CD4-positive, alpha-beta T cell treated with Interferon alpha-2 for 1 hour (primary cell): ENCODE data around the gene DCC.

Experiments
- DNase-seq, 2 donors: peaks; one replicate each; pipeline ENCODE4 v3.0.0-alpha.2; 2020 to 2022

Gene DCC

DNA sequence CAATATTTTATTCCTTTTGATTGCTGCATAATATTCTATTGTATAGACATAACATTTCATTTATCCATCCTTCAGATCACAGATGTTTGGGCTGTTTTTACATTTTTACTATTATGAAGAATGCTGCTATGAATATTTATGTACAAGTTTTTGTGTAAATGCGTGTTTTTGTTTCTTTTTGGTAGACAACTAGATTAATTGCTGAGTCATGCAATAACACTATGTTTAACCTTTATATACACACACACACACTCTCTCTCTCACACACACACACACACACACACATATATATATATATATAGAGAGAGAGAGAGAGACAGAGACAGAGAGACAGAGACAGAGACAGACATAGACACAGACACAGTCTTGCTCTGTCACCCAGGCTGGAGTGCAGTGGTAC is 926.9 kb downstream of the DCC start:
- DNase-seq = no peak

DNA sequence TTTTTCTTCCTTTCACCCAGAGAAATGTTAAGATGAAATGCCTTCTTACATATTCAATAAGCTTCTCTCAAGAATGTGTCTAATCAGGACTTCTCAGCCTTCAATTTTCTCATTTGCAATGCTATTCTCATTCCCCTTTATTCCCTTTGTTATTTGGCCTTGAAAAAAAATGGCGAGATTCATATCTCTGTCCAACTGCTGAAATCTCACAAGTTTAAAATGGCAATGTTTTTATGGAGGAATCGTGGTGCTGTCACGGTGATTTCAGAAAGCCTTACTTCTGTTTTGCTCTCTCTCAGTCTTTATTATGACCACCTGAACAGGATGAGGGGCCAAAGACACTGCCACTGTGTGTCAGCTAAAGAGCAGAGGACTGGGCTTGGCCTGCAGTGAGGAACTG is 928.5 kb downstream of the DCC start:
- DNase-seq = no peak

DNA sequence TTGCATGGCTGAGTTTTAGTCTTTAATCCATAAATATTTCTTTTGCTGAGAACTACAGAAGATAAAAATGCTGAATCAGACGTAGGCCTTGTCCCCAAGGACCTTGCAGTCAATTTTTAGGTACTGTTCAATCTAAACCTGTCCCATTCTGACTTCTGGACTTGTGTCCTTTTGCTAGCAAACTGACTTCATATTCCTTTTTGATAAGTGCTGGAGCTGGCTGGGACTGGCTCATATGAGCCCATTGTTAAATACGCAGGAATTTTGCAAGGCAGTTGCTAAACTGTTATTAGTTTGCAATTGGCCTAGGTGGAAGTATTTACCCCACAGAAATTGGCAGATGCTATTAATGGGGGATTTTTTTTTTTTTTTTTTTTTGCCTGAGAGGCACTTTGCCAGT is 941.4 kb downstream of the DCC start:
- no peak for DNase-seq

DNA sequence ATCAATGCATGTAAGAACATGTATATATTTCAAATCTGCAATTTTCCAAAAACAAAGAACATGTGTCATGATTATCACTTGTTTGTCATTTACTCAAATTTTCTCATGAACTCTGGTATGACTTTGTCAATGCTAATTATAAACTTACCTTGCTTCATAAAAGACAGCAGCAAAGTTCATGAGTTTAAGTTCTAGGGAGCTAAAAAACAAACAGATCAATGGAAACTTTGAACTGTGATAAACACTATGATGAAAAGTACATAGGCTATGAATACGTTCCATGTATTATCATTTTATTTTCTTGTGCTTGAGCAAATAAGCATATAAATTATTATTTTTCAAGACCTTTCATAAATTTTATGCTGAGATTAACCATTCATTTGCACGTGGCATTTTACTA is 943.7 kb downstream of the DCC start:
- no peak for DNase-seq

DNA sequence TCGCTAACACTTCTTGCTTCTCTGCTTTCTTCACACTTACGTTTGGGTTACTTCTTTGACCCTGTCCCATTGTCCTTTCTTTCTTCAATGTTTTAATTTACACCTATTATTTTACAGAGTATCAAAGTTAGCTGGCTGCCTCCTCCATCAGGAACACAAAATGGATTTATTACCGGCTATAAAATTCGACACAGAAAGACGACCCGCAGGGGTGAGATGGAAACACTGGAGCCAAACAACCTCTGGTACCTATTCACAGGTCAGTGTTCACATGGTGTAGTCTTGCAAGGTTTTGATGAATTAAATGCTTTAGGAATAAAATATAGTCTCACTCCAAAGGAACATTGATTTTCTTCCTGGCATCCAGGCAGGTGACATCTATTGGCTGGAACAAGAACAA is 965.5 kb downstream of the DCC start:
- DNase-seq = no peak

DNA sequence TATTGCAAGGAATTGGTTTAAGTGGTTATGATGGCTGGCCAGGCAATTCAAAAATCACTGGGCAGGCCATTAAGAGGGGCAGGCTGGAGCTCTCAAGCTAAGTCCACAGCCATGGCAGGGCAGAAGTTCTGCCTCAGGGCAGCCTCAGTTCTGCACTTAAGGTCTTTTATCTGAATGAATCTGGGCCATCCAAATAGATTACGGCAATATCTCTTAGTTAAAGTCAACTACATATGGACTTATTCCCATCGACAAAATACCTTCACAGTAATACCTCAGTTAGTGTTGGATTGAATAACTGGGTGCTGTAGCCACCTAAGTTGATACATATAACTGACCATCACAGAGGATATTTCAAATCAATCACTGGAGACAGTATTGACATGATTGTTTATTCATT is 979.6 kb downstream of the DCC start:
- DNase-seq = no peak

DNA sequence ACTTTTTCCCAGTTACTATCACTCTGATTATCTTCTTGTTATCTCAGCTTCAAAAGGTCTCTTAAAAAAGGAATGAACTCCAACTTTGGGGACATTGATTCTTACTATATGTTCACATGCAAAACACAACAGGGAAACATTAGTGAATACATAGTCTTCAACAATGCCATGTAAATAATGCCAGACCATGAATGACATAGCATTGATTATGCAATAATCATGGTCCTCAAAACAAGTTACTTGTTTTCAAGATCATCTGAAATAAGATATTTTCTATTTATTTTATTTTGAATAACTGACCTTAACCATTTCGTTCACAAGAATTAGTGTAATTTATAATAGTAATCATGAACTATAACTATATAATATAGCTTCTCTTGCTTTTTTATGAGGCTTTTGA is 982.2 kb downstream of the DCC start:
- DNase-seq = no peak

DNA sequence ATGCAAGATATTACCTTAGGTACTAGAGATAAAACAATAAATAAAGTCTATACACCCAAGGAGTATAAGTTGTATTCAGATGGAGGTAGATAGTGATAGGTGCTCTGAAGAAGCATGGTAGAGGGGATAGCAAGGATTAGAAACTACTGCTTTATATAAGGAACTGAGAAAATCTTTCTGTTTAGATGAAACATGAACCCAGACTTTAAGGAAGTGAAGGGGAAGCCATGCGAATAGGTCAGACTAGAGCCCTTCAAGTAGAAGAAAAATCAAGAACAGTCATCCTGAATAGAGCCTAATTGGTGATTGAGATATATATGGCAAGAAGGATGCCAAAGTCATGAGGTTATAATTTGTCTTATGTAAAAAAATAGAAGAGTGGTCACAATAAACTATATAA is 984.4 kb downstream of the DCC start:
- DNase-seq = no peak

DNA sequence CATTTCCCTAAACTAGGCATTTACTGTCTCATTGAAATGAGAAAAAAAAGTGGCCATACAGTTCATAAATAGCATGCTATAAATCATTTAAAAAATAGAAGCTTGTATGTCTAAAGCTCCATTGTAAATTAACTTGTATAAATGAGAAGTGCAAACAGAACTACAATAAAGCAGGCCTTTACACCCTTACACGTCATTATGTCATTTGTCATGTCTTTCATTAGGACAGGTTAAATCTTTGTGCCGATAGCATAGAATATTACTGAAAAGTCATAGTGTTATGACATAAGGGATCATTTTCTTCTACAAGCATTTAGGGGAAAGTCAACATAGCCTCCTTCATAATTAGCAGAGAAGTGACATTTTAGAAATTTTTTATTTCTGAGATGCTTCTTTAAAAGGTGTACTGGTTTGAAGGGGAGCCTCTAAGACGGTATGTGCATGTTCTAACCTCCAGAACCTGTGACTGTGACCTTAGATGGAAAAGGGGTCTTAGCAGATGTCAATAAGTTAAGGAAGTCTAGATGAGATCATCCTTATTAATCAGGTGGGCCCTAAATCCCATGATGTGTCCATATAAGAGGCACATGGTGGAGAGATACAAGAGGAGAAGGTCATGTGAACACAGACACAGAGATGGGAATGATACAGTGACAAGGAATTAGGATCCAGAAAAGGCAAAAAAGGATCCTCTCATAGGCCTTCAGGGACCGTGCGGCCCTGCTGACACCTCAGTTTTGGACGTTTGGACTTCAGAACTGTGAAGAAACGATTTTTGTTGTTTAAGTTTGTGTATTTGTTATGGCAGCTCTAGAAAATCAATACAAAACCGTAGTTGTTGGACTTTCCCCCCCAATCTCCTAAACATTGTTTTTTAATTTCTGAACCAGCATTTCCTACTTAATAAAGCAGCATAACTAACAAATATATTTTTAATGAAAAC is 1020.8 kb downstream of the DCC start:
- DNase-seq = no peak

DNA sequence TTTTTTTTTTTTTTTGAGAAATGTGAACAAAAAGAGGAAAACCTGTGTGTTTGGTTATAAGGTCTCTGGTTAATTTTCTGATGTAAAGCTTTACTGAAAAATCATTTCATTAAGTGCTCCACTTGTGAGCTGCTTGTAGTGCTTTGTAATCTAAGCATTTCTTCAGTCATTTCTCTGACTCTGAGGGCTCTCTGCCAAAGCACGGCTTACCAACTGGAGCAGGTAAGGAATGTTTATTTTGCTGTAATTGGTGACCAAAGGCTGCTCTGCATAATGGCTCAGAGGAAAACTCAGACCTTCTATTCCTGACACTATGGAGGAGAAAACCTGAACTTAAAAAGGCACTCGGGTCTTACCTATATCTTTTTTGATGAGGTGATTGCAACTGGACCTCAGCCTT is 1035.6 kb downstream of the DCC start:
- no peak for DNase-seq

DNA sequence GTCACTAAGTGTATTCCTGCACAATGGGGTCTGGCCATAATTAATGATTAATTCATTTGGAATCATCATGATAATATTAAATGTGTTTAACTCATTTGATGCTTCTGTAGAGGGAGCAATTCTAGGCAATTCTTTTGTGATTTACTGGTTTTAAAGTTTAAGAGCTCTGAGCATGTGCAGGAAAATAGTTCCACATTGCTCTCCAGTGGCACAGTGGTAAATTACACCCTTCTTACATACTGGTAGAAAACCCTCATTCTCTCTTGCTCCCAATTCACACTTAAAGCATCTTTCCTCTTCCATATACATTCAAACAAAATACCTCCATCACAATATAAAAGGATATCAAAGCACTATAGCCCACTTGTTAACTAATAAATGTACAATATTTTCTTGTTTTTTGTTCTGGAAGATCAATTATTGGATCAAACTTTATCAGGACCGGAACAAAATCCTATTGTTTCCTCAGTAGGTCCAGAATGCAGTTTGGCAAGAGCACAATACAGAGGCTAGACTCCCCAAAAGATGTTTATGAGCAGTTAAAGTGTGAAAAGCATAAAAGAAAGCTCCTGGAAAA is 1040.2 kb downstream of the DCC start:
- no peak for DNase-seq

DNA sequence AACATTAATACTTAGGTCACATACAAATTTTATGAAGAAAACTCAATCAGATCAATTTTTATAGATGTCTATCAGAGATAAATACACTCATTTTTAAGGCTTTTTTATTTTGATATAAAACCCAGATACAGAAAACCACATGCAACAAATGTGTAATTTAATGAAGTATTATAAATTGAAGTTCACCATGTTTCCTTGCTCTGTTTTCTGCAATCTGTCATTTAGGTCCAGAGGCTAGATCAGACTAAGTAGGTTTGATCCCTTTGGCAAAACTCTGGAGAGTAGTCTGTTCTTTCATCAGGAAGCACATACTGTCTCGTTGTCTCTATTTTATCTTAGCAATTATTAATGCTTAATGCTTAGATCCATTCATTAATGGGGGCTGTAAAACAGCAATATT is 1042.9 kb downstream of the DCC start:
- no peak for DNase-seq

DNA sequence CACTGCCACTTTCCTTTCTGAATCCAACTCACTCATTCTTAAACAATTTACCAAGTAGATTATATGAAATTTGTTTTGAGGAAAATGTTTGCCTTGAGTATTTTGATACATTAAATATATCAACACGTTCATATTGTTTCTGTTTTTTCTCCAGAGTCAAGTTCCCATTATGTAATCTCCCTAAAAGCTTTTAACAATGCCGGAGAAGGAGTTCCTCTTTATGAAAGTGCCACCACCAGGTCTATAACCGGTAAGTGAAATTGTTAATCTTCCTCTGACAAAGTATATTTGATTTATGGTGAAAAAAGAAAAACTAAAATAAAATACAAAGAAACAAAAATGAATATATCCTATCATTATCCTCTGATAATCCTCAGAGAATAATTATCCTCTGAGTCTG is 1045.9 kb downstream of the DCC start:
- DNase-seq = no peak

DNA sequence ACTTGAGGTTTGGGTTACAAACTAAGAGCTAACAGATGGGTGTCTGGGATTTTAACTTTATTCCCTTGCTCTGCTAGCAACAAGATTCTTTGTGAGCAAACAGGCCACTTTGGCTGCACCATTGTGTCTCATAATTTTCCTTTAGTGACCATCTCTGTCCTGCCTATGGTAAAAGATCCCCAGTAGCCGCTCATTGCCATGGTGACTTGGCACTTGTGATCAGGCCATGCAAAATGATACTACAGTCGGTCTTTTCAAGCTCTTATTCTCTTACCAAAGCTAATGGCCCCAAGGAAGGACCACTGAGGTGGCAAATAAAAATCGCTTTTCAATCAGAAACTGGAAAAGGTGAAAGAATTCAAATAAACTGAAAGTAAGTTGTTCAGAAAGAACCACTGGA is 1047.6 kb downstream of the DCC start:
- no peak for DNase-seq

DNA sequence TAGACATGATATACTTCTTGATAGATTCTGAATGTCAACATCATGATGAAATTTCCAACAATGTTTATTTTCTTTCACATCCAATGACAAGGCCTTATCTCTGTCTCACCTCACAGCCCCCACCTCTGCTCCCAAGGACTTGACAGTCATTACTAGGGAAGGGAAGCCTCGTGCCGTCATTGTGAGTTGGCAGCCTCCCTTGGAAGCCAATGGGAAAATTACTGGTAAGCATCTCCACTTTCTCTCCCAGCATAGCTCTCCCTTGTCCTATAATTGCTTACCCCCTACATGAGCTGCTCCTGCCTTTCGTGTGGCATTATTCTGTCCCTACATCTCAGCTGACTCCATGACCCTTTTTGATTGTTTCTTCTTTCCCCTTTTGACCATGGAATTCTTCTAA is 1062.7 kb downstream of the DCC start:
- no peak for DNase-seq

DNA sequence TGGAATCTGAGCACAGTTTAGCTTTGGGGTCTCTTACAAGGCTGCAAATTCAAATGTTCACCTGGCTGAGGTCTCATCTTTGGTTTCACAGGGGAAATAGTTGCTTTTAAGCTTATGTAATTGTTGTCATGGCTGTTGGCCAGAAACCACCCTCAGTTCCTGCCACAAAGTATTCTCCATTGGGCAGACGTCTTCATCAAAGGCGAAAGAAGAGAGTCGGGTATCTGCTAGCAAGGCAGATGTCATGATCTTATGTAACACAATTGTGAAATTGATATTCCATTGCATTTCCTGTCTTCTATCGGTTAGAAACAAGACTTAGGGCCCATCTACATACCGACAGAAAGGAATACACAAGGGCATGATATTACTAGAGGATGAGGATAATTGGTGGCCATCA is 1068.3 kb downstream of the DCC start:
- no peak for DNase-seq

DNA sequence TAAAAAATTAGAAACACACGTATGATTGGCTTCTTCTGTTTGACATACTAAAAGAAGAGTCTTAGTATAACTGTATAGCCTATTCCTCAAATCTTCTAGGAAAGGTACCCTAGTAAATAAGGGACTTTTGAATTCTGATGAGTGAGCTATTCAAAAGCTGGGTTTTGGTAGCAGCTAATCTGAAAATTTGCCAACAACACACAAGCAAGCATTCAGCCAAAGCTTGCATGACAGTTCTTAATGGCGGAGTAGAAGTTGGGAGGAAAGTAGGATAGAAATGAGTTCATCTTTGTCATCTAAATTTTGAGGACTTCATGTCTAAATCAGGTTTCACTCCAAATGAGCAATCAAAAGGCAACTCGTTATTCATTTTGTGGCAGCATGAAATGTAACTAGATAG is 1071.5 kb downstream of the DCC start:
- no peak for DNase-seq

DNA sequence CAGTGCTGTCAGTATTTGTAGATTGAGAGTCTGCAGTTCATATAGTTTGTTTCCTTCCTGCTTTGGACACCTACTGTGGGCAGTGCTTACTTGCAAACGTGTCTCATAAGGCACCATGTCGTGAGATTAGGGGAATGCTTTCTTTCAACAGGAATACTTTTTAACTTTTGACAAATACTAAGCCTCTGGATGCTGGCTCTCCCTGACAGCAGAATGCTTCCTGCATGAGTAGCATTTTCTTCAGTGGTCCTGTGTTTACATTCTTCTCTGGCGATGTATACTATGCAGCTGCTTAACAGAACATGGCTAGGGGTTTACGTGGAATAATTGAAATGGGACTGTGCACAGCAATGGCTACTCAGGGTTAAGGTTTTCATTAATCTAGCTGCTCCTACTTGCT is 1077.0 kb downstream of the DCC start:
- DNase-seq = no peak

DNA sequence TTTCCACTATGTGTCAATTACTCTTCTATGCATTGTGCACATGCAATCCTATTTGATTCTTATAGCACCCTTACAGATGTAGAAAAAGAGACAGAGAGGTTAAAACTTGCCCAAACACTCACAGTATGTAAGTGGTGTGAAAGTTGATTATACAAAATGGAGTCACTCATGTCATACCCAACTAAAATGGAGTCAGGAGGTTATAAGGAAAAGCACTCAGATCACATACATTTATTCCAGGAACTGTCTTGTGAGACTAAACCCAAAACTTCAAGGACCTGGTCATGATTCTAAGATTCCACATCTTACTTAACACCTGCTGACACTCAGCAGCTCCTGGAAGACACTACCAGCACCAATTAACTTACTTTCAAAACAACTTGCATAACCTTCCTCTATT is 1081.9 kb downstream of the DCC start:
- DNase-seq = no peak

DNA sequence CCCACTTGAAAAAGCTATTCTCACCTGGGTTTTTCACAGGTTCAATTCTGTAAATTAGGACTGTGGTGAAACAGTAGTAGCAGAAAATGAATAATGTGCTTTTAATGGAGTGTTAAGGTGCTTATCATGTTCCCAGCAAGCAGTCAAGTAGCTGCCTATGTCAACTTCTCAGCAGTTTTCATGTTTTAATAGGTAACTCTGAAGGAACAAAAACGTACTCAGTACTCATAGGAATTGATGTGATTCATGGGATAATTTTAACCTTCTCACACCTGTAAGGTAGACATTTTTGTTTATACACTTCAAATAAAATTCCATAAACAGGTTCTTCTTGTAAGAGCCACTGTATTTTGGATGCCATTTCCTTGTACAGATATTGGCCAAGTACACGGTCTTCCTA is 1082.9 kb downstream of the DCC start:
- no peak for DNase-seq

DNA sequence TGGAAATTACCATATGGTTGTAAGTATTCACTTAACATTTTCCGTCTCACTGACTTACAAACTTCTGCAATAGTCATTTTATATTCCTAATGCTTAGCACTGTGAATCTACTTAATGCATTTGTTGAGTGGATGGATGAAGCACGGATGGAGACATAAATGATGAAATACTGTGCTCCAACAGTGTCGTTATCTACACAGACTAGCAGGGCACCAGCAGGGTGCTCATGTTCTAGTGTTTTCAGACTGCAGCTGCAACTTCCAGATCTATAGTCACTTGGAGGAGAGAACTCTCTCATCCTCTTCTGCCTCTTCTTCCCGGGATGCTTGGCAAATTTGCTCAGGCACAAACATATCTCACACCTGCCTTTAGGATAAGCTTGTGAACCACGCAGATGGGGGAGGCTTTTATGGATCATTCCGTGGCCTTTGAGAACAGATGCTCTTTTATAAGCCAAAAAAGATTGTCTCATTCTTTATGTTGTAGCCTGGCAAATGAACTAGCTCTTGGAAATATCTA is 1086.7 kb downstream of the DCC start:
- DNase-seq = no peak

DNA sequence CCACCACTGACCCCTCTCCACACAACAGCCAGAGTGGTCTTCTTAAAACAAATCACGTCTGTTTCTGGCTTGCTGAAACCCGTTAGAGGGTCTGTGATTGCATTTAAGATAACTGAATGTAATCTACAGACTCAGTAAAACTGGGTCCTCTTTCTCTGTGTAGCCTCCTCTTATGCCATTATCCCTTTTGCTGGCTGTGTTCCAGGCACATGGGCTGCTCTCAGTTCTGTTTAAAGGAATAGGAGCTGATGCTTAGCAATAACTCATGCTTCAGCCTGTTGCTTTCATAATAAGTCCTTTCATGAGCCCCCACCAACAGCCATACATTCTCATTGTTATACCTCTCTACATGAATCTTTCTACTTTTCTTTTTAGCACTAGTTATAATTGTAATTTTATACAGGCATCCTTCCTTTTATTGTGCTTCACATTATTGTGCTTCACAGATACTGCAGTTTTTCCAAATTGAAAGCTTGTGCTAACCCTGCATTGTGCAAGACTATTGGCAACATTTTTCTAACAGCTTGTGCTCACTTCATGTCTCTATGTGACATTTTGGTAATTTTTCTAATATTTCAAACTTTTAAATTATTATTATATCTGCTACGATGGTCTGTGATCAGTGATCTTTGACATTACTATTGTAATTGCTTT is 1101.9 kb downstream of the DCC start:
- no peak for DNase-seq

DNA sequence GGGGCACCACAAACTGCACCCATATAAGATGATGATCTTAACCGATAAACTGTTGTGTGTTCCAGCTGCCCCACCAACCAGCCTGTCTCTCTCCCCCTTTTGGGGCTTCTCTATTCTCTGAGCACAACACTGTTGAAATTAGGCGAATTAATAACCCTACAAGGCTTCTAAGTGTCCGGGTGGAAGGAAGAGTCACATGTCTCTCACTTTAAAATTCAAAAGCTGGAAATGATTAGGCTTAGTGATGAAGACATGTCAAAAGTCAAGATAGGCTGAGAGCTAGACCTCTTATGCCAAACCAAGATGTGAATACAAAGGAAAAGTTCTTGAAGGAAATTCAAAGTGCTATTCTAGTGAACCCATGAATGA is 1102.4 kb downstream of the DCC start:
- DNase-seq = no peak

DNA sequence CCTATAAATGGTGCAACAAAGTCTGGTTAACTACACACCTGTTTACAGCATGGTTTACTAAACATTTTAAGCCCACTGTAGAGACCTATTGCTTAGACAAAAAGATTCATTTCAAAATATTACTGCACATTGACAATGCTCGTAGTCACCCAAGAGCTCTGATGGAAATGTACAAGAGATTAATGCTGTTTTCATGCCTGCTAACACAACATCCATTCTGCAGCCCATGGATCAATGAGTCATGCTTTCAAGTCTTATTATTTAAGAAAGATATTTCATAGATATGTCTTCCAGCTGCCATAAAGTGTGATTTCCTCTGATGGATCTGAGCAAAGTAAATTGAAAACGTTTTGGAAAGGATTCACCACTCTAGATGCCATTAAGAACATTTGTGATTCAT is 1103.3 kb downstream of the DCC start:
- no peak for DNase-seq
